HL-60/S4 treated with retinoic acid at 250 ng/mL for 4 days and 3 days (cell line): ENCODE results near the gene RNF112.
"Not testable (repeated sequence)": the region's sequence is repeated elsewhere in the genome, so short reads cannot be mapped to it uniquely, and the experiment has no call there.

Experiments used
- in situ Hi-C: fragments of 300-500 bp; cut with MboI; formaldehyde crosslinking; loops from 2 replicates; pipeline ENCODE4 v1.7.0; 2022; ENCODE audit warnings: low sequenced_read_pairs

RNF112 gene

GRCh38 chr17:19442731-19443130 is 31.7 kb downstream of the RNF112 start:
- in situ Hi-C loops, result no loop called here

GRCh38 chr17:19443148-19443547 is 32.1 kb downstream of the RNF112 start:
- in situ Hi-C loops, result no loop called here

GRCh38 chr17:19445105-19445504 is 34.1 kb downstream of the RNF112 start:
- in situ Hi-C loops, result loop anchor here (5.0 kb wide), 1 partner anchor 78 kb away; no protein-coding TSS in a partner anchor

- in situ Hi-C loops, result loop anchor here (5.0 kb wide), 1 partner anchor 79 kb away; no protein-coding TSS in a partner anchor
These were observed 35.5 kb downstream of the RNF112 start for GRCh38 chr17:19446577-19446976.

- in situ Hi-C loops, result loop anchor here (5.0 kb wide), 1 partner anchor 80 kb away; no protein-coding TSS in a partner anchor
These were observed 36.1 kb downstream of the RNF112 start for GRCh38 chr17:19447085-19447583.

- in situ Hi-C loops, result loop anchor here (5.0 kb wide), 1 partner anchor 81 kb away; no protein-coding TSS in a partner anchor
These were observed 37.6 kb downstream of the RNF112 start for GRCh38 chr17:19448341-19449268.

- in situ Hi-C loops, result loop anchor here (5.0 kb wide), 1 partner anchor 82 kb away; no protein-coding TSS in a partner anchor
These were observed 38.6 kb downstream of the RNF112 start for GRCh38 chr17:19449656-19450055.

GRCh38 chr17:19453296-19453695 is 42.3 kb downstream of the RNF112 start:
- in situ Hi-C loops, result no loop called here

GRCh38 chr17:19454074-19454473 is 43.0 kb downstream of the RNF112 start:
- in situ Hi-C loops, result no loop called here

GRCh38 chr17:19456016-19456927 is 45.2 kb downstream of the RNF112 start:
- in situ Hi-C loops, result no loop called here

GRCh38 chr17:19457046-19457445 is 46.0 kb downstream of the RNF112 start:
- in situ Hi-C loops, result no loop called here

- in situ Hi-C loops, result no loop called here
These were observed 46.8 kb downstream of the RNF112 start for GRCh38 chr17:19457830-19458271.

- in situ Hi-C loops, result not testable (repeated sequence)
These were observed 47.4 kb downstream of the RNF112 start for GRCh38 chr17:19458481-19458880.

GRCh38 chr17:19459018-19459655 is 48.1 kb downstream of the RNF112 start:
- in situ Hi-C loops, result not testable (repeated sequence)

GRCh38 chr17:19460700-19461099 is 49.7 kb downstream of the RNF112 start:
- in situ Hi-C loops, result no loop called here

- in situ Hi-C loops, result no loop called here
These were observed 50.1 kb downstream of the RNF112 start for GRCh38 chr17:19461116-19461515.

GRCh38 chr17:19461681-19462080 is 50.6 kb downstream of the RNF112 start:
- in situ Hi-C loops, result no loop called here

GRCh38 chr17:19462456-19463035 is 51.5 kb downstream of the RNF112 start:
- in situ Hi-C loops, result not testable (repeated sequence)

GRCh38 chr17:19464031-19465026 is 53.3 kb downstream of the RNF112 start:
- in situ Hi-C loops, result no loop called here
